ENCODE measurements around the gene GPR153.

GRCh38 chr1:6267686-6268322 lies 6.9 kb upstream of the GPR153 start:
- TF ChIP-seq, protein P1, sequence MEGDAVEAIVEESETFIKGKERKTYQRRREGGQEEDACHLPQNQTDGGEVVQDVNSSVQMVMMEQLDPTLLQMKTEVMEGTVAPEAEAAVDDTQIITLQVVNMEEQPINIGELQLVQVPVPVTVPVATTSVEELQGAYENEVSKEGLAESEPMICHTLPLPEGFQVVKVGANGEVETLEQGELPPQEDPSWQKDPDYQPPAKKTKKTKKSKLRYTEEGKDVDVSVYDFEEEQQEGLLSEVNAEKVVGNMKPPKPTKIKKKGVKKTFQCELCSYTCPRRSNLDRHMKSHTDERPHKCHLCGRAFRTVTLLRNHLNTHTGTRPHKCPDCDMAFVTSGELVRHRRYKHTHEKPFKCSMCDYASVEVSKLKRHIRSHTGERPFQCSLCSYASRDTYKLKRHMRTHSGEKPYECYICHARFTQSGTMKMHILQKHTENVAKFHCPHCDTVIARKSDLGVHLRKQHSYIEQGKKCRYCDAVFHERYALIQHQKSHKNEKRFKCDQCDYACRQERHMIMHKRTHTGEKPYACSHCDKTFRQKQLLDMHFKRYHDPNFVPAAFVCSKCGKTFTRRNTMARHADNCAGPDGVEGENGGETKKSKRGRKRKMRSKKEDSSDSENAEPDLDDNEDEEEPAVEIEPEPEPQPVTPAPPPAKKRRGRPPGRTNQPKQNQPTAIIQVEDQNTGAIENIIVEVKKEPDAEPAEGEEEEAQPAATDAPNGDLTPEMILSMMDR (IDR thresholded peaks at IDR 0.05), result no peak
- TF ChIP-seq POLR2A (IDR thresholded peaks at IDR 0.05), result no peak
